K562 (cell line): ENCODE data around the gene ARHGAP22. TPM values are rescaled to one million over a fixed set of nuclear protein-coding genes. Genes with fewer than 3 reads are reported as not detected.

ENCODE experiments used
- ATAC-seq: fragments of 200-7000 bp; cut with Tn5 transposase; 3 replicates; pipeline ENCODE4 v1.9.1; 2020; ENCODE audit warnings: moderate library complexity
- BruUV-seq: library from RNA; stranded (reverse); fragments of 400-500 nt; replicated peaks from 2 replicates; lab custom pipeline; 2021; lab: Mats Ljungman, UMichigan
- CTCF ChIA-PET: fragments of 300-600 bp; formaldehyde crosslinking; extraction: SDS; loops from one replicate; lab custom pipeline; 2021; ENCODE audit warnings: low intra/inter-chr PET ratio; lab: Yijun Ruan, JAX
- POLR2A ChIA-PET: fragments of 300-600, 350-650 bp; sonication (Branson Sonifier 250); formaldehyde crosslinking; extraction: SDS; loops from one replicate; lab custom pipeline; 2021; ENCODE audit warnings: antibody characterized with exemption, inconsistent platforms; lab: Yijun Ruan, JAX
- DNase-seq, 4 experiments: peaks; one replicate each; pipeline versions ENCODE4 v3.0.0 to v3.0.0-alpha.2; 2011 to 2018; ENCODE audit warnings: low spot score in 3 of 4, mixed read lengths in 3 of 4; ENCODE audit errors: extremely low read depth in 1 of 4
- FAIRE-seq: peaks from 2 replicates; lab custom pipeline; 2011; peaks lifted over from hg19 to GRCh38; lab: Jason Lieb, UNC
- H2AFZ ChIP-seq: 2 replicates; pipeline ENCODE4 v1.6.0; 2011; ENCODE audit warnings: low read depth, low read length, control low read depth, inconsistent platforms
- H3K27ac ChIP-seq: fragments of 200-600 bp; 3 replicates; pipeline ENCODE4 v1.8.0; 2011; ENCODE audit warnings: low read depth, mild to moderate bottlenecking, control low read depth, inconsistent platforms, low read length, moderate library complexity, mixed read lengths; ENCODE audit errors: extremely low read depth
- H3K27me3 ChIP-seq, 2 experiments: fragments of 300-600 bp in 1 of 2; 2 replicates in 1 of 2; 3 replicates in 1 of 2; pipeline versions ENCODE4 v1.6.0 to v1.8.0; 2011; ENCODE audit warnings: inconsistent platforms in 2 of 2, low read length in 2 of 2, mild to moderate bottlenecking in 1 of 2, mixed read lengths in 1 of 2, moderate library complexity in 1 of 2; ENCODE audit not compliant: control insufficient read depth in 2 of 2, insufficient read depth in 2 of 2
- H3K36me3 ChIP-seq: fragments of 300-600 bp; 3 replicates; pipeline ENCODE4 v1.8.0; 2011; ENCODE audit warnings: mild to moderate bottlenecking, low read length, inconsistent platforms; ENCODE audit not compliant: control insufficient read depth, insufficient read depth
- H3K4me1 ChIP-seq, 2 experiments: fragments of 200-600 bp in 1 of 2; replicated peaks in 1 of 2; 2 replicates in 1 of 2; 3 replicates in 1 of 2; pipeline versions ENCODE4 v1.5.1 to v1.8.0; 2011; ENCODE audit warnings: inconsistent platforms in 2 of 2, low read length in 2 of 2, mild to moderate bottlenecking in 1 of 2, mixed read lengths in 1 of 2, moderate library complexity in 1 of 2; ENCODE audit not compliant: control insufficient read depth in 2 of 2, insufficient read depth in 2 of 2
- H3K4me2 ChIP-seq: 2 replicates; pipeline ENCODE4 v1.6.1; 2011; ENCODE audit warnings: low read length, control low read depth, inconsistent platforms, mixed read lengths; ENCODE audit not compliant: insufficient read depth
- H3K4me3 ChIP-seq: fragments of 200-600 bp; sonication (generic), shearing (Covaris generic); 2 replicates; pipeline ENCODE4 v1.5.1; 2016; ENCODE audit warnings: control low read depth, inconsistent platforms
- H3K79me2 ChIP-seq: fragments of 200-600 bp; 3 replicates; pipeline ENCODE4 v1.8.0; 2011; ENCODE audit warnings: low read length, inconsistent platforms; ENCODE audit not compliant: control insufficient read depth, insufficient read depth
- H3K9ac ChIP-seq, 2 experiments: 2 replicates each; pipeline versions ENCODE4 v1.6.0 to v1.6.1; 2011; ENCODE audit warnings: low read depth in 2 of 2, low read length in 2 of 2, control low read depth in 1 of 2, inconsistent platforms in 1 of 2, mild to moderate bottlenecking in 1 of 2, mixed read lengths in 1 of 2; ENCODE audit not compliant: insufficient read depth in 1 of 2
- H3K9me1 ChIP-seq: one replicate; pipeline ENCODE4 v1.6.0; 2011; ENCODE audit warnings: inconsistent platforms, mild to moderate bottlenecking, low read length, moderate library complexity; ENCODE audit not compliant: control insufficient read depth, insufficient read depth
- H3K9me3 ChIP-seq: replicated peaks from 2 replicates; pipeline ENCODE4 v1.5.1; 2011; ENCODE audit warnings: low read depth, low read length, inconsistent platforms; ENCODE audit not compliant: control insufficient read depth, insufficient read depth
- H4K20me1 ChIP-seq: replicated peaks from 2 replicates; pipeline ENCODE4 v1.6.1; 2011; ENCODE audit warnings: low read length, inconsistent platforms, mixed read lengths; ENCODE audit not compliant: control insufficient read depth, insufficient read depth
- CEBPB ChIP-seq: fragments of 450-650 bp; IDR thresholded peaks from 2 replicates; pipeline ENCODE4 v1.6.1; 2016; ENCODE audit warnings: missing genetic modification characterization, missing compliant biosample characterization
- GMEB1 ChIP-seq: fragments of 250-450 bp; sonication (Bioruptor Pico); IDR thresholded peaks from 2 replicates; pipeline ENCODE4 v1.4.0; 2020; ENCODE audit warnings: mild to moderate bottlenecking
- SAFB ChIP-seq: fragments of 200-400 bp; formaldehyde crosslinking; IDR thresholded peaks from 2 replicates; pipeline ENCODE4 v1.6.1; 2017; ENCODE audit warnings: low read depth, low read length, borderline replicate concordance
- SAFB2 ChIP-seq: fragments of 200-400 bp; formaldehyde crosslinking; IDR thresholded peaks from 2 replicates; pipeline ENCODE4 v1.6.1; 2018; ENCODE audit warnings: borderline replicate concordance, low read length, low read depth, moderate library complexity; ENCODE audit not compliant: severe bottlenecking
- SMARCA5 ChIP-seq: fragments of 450-650 bp; IDR thresholded peaks from 2 replicates; pipeline ENCODE4 v1.6.1; 2016
- SNIP1 ChIP-seq: fragments of 450-650 bp; IDR thresholded peaks from 2 replicates; pipeline ENCODE4 v1.7.1; 2017; ENCODE audit warnings: low read depth, mild to moderate bottlenecking
- SNRNP70 ChIP-seq: fragments of 200-400 bp; formaldehyde crosslinking; optimal IDR thresholded peaks from 2 replicates; pipeline ENCODE3; 2017; ENCODE audit warnings: low read depth, low read length
- TCF7 ChIP-seq: sonication (generic); IDR thresholded peaks from 2 replicates; pipeline ENCODE4 v1.6.1; 2016; ENCODE audit warnings: antibody characterized with exemption, borderline replicate concordance
- TFAP4 ChIP-seq: sonication (generic); formaldehyde crosslinking; IDR thresholded peaks from 2 replicates; pipeline ENCODE4 v1.8.0; 2022; ENCODE audit warnings: missing genetic modification reagents, mild to moderate bottlenecking, moderate library complexity, borderline replicate concordance
- YBX1 ChIP-seq: fragments of 450-650 bp; IDR thresholded peaks from 2 replicates; pipeline ENCODE4 v1.7.1; 2016; ENCODE audit warnings: mild to moderate bottlenecking
- ZNF121 ChIP-seq: sonication (generic); formaldehyde crosslinking; conservative IDR thresholded peaks from 2 replicates; pipeline ENCODE4 v1.8.0; 2022; ENCODE audit warnings: missing genetic modification reagents
- ZNF232 ChIP-seq: sonication (generic); formaldehyde crosslinking; IDR thresholded peaks from 2 replicates; pipeline ENCODE4 v1.8.0; 2022; ENCODE audit warnings: mild to moderate bottlenecking, missing genetic modification reagents
- ZNF507 ChIP-seq: conservative IDR thresholded peaks from 2 replicates; pipeline ENCODE4 v1.6.1; 2017; ENCODE audit warnings: missing genetic modification characterization, missing compliant biosample characterization
- ZNF766 ChIP-seq: fragments of 200-800 bp; sonication (Bioruptor generic); conservative IDR thresholded peaks from 2 replicates; pipeline ENCODE4 v1.6.1; 2016; ENCODE audit warnings: missing genetic modification characterization, missing compliant biosample characterization
- ZZZ3 ChIP-seq: fragments of 450-650 bp; IDR thresholded peaks from 2 replicates; pipeline ENCODE4 v1.6.1; 2016; ENCODE audit warnings: antibody characterized with exemption, mild to moderate bottlenecking, moderate library complexity
- WGBS: fragments of 100-300 bp; shearing (Covaris generic); methylation state at CpG from one replicate; pipeline ENCODE4 v1.1.6; 2016; ENCODE audit warnings: low coverage, mixed read lengths; ENCODE audit not compliant: insufficient coverage; ENCODE audit errors: missing lambda C conversion rate; 5-methylcytosine and 5-hydroxymethylcytosine counted together
- in situ Hi-C: fragments of 300-500 bp; cut with MboI; formaldehyde crosslinking; loops from 4 replicates; pipeline ENCODE4 v1.15.0; 2018; ENCODE audit warnings: inconsistent platforms, mixed read lengths
- intact Hi-C: fragments of 100-400 bp; cut with micrococcal nuclease; formaldehyde crosslinking; loops from 2 replicates; pipeline ENCODE4 v1.14.2; 2022
- polyA plus RNA-seq, 8 experiments: library from polyadenylated mRNA; depleted of rRNA in 4 of 8; stranded (reverse) in 5 of 8; unstranded in 3 of 8; fragments of >200 nt; fragmentation: Nextera tagmentation in 2 of 8; fragmentation: Illumina TruSeq in 1 of 8; extraction: Ambion mirVana in 2 of 8; extraction: Trizol in 1 of 8; gene quantifications; 2 replicates each; pipeline versions ENCODE4 v1.2.1 to v1.2.3, GENCODE V29; 2011 to 2014; ENCODE audit warnings: inconsistent platforms in 1 of 8, missing spikeins in 1 of 8
- total RNA-seq, 7 experiments: library from RNA; depleted of rRNA in 6 of 7; stranded (reverse); fragments of >200 nt in 6 of 7; fragmentation: Illumina TruSeq in 2 of 7; extraction: Trizol in 2 of 7; gene quantifications; 2 replicates each; pipeline versions ENCODE4 v1.2.1 to v1.2.3, GENCODE V29; 2011 to 2021; ENCODE audit warnings: low replicate concordance in 1 of 7

Gene ARHGAP22
- total and polyA plus RNA-seq, 9 of the 15 experiments (the other 6 are each of a cell fraction or from before 2014, with no cell fraction given), result 1.3 to 28.1 (median 12.7) TPM

- no peak for FAIRE-seq
- in situ Hi-C loops (no loop called here), intact Hi-C loops (no loop called here)
- H3K9me1 ChIP-seq, result no peaks in the 10 kb centered on the region
- no peak overlapping the region for H3K4me3 ChIP-seq
- no peaks in the 10 kb centered on the region for H3K4me1 ChIP-seq
- peaks cover 38 to 55% of the 10 kb centered on the region in 2 experiments for H3K27me3 ChIP-seq
- H3K79me2 ChIP-seq, result no peaks in the 10 kb centered on the region
- ATAC-seq, result no peak
- CTCF ChIA-PET, result no interaction called here
- H2AFZ ChIP-seq, result no peak overlapping the region
- no peak overlapping the region for H3K4me2 ChIP-seq
- H3K36me3 ChIP-seq, result no peaks in the 10 kb centered on the region
- H4K20me1 ChIP-seq, result peaks cover 5% of the 10 kb centered on the region
- no peak overlapping the region for H3K9ac ChIP-seq
- H3K9me3 ChIP-seq, result no peaks in the 10 kb centered on the region
- POLR2A ChIA-PET, result interaction anchor here (0.6 to 2.6 kb wide), 2 partner anchors 22 to 102 kb away, joined by 3 to 6 read pairs; no protein-coding TSS in a partner anchor
- no TSS peak for BruUV-seq
- TF ChIP-seq TFAP4, result no peak
- TF ChIP-seq ZNF507, result no peak
- TF ChIP-seq ZNF121 (CRISPR knock-in tag), result 0 out of 2 replicates have a peak, but pooled peaks have one; percentile 9
- 0% methylated on average over 3 of the region's 3 CpGs for WGBS
- no peak for DNase-seq
- no peak overlapping the region for H3K27ac ChIP-seq
These were observed 9.3 kb downstream of the ARHGAP22 start for GRCh38 chr10:48595539-48595932.

GRCh38 chr10:48594803-48595538 is 9.9 kb downstream of the ARHGAP22 start:
- intact Hi-C loops, result no loop called here
- peaks cover 43 to 61% of the 10 kb centered on the region in 2 experiments for H3K27me3 ChIP-seq
- TF ChIP-seq SNRNP70 (no peak), ZNF232 (no peak), SAFB (no peak), SAFB2 (no peak), ZNF766 (CRISPR knock-in tag) (no peak), TCF7 (no peak), CEBPB (tag) (no peak), ZZZ3 (no peak), SMARCA5 (no peak), YBX1 (no peak), GMEB1 (CRISPR knock-in tag) (no peak), SNIP1 (no peak)

More at GRCh38 chr10:48594803-48595538, 9.9 kb downstream of the ARHGAP22 start:
- BruUV-seq, result no TSS peak
- ATAC-seq (no peak), DNase-seq (no peak), FAIRE-seq (no peak)
- 3% methylated on average over 7 of the region's 7 CpGs for WGBS
- no peaks in the 10 kb centered on the region for H3K79me2 ChIP-seq
- H3K27ac ChIP-seq, result no peak overlapping the region
- peaks cover 5% of the 10 kb centered on the region for H4K20me1 ChIP-seq
- no peak overlapping the region for H3K4me3 ChIP-seq
- no peak overlapping the region for H3K9ac ChIP-seq
- POLR2A ChIA-PET, result interaction anchor here (0.6 to 2.6 kb wide), 4 partner anchors 10 to 102 kb away, joined by 3 to 6 read pairs (median 4); no protein-coding TSS in a partner anchor
- CTCF ChIA-PET, result no interaction called here
- in situ Hi-C loops, result no loop called here
- H3K9me1 ChIP-seq, result no peaks in the 10 kb centered on the region
- H3K4me2 ChIP-seq, result no peak overlapping the region
- H3K9me3 ChIP-seq, result no peaks in the 10 kb centered on the region
- no peaks in the 10 kb centered on the region for H3K4me1 ChIP-seq
- no peaks in the 10 kb centered on the region for H3K36me3 ChIP-seq
- H2AFZ ChIP-seq, result no peak overlapping the region
